Measurements from ENCODE around the gene TUBGCP5. TPM values are rescaled to one million over a fixed set of nuclear protein-coding genes. Genes with fewer than 3 reads are reported as not detected.
"Not testable (repeated sequence)": the region's sequence is repeated elsewhere in the genome, so short reads cannot be mapped to it uniquely, and the experiment has no call there.

Gene TUBGCP5
- 19.1 and 21.4 TPM in 2 replicates for total RNA-seq
- long read RNA-seq, transcript TUBGCP5-205 (23 exons, 3,849 nt), result major isoform, 36 of 130 reads
- long read RNA-seq, partial matches to known transcripts, result 68 of 130 reads
- long read RNA-seq, other reads (novel, unspliced or antisense), result 26 of 130 reads

- Mint-ChIP-seq H3K4me1 (ENCODE audit: unreplicated experiment) (peaks cover 15% of the 10 kb centered on the region), H3K4me3 (ENCODE audit: unreplicated experiment) (peak within 1 kb of the TSS; percentile 86), H3K9me3 (ENCODE audit: unreplicated experiment) (no peaks in the 10 kb centered on the region), H3K36me3 (ENCODE audit: unreplicated experiment) (peaks cover 9% of the 10 kb centered on the region), H3K27me3 (ENCODE audit: unreplicated experiment) (no peaks in the 10 kb centered on the region), H3K27ac (ENCODE audit: unreplicated experiment) (peak within 1 kb of the TSS; percentile 87)
- TF ChIP-seq, protein P1, sequence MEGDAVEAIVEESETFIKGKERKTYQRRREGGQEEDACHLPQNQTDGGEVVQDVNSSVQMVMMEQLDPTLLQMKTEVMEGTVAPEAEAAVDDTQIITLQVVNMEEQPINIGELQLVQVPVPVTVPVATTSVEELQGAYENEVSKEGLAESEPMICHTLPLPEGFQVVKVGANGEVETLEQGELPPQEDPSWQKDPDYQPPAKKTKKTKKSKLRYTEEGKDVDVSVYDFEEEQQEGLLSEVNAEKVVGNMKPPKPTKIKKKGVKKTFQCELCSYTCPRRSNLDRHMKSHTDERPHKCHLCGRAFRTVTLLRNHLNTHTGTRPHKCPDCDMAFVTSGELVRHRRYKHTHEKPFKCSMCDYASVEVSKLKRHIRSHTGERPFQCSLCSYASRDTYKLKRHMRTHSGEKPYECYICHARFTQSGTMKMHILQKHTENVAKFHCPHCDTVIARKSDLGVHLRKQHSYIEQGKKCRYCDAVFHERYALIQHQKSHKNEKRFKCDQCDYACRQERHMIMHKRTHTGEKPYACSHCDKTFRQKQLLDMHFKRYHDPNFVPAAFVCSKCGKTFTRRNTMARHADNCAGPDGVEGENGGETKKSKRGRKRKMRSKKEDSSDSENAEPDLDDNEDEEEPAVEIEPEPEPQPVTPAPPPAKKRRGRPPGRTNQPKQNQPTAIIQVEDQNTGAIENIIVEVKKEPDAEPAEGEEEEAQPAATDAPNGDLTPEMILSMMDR (IDR thresholded peaks at IDR 0.05), result peak; percentile 42
- DNase-seq (ENCODE audit: extremely low spot score, unreplicated experiment), result peak; percentile 100
Observed at GRCh38 chr15:23039143-23039916, at the start of gene TUBGCP5. Gene TUBGCP5, minus strand, starts transcription at chr15:23039569. Its CDS starts 26 bp downstream, at chr15:23039543.

DNA sequence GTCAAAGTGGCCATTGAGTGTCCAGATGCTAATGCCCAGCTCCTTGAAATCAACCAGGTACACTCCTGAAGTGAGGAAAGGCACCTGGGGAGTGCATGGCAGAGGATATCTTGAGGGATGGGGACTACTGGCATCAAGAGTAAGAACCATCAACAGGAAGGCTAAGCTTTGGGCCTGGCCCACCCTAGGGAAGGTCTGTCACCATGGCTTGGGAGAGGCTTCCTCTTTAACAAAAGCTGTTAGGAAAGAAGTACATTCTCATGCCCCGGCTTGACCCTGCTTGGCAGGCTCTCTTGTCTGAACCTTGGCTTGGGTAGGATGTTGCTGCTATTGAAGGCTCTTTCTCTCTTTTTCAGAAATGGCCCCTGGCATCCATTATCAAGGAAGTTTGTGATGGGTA lies 43.7 kb upstream of the TUBGCP5 start:
- Mint-ChIP-seq H3K27ac (ENCODE audit: unreplicated experiment) (no peak overlapping the region), H3K9me3 (ENCODE audit: unreplicated experiment) (no peaks in the 10 kb centered on the region), H3K36me3 (ENCODE audit: unreplicated experiment) (no peaks in the 10 kb centered on the region), H3K4me1 (ENCODE audit: unreplicated experiment) (no peaks in the 10 kb centered on the region), H3K27me3 (ENCODE audit: unreplicated experiment) (peaks cover 21% of the 10 kb centered on the region), H3K4me3 (ENCODE audit: unreplicated experiment) (no peak overlapping the region)
- DNase-seq (ENCODE audit: extremely low spot score, unreplicated experiment), result no peak
- TF ChIP-seq, protein P1 (IDR thresholded peaks at IDR 0.05), result no peak

- not testable (repeated sequence) for H3K9me3 Mint-ChIP-seq (ENCODE audit: unreplicated experiment); H3K4me1 Mint-ChIP-seq (ENCODE audit: unreplicated experiment); H3K4me3 Mint-ChIP-seq (ENCODE audit: unreplicated experiment); DNase-seq (ENCODE audit: extremely low spot score, unreplicated experiment); H3K36me3 Mint-ChIP-seq (ENCODE audit: unreplicated experiment); H3K27ac Mint-ChIP-seq (ENCODE audit: unreplicated experiment)
- peaks cover 21% of the 10 kb centered on the region for H3K27me3 Mint-ChIP-seq (ENCODE audit: unreplicated experiment)
Observed at GRCh38 chr15:23081996-23082737, 42.8 kb upstream of the TUBGCP5 start.

DNA sequence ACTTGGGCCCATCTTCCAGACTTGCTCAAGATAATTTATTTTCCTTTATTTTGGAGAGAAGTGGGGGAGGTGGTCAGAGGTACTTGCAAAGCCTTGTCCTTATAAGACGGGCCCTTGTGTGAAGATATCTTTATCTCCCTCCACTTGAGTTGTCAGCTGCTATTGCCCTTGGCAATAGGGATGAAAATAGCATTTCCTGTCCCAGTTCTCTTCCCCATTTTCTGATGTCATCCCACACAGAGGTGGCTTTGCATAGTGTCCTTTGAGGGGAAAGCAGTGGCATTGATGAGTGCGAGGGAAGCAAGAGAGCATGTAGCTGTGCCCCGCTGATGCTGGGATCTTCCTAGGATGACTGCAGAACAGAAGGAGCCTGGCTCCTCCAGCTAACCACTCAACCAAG lies 41.9 kb upstream of the TUBGCP5 start:
- no peak for DNase-seq (ENCODE audit: extremely low spot score, unreplicated experiment)
- Mint-ChIP-seq H3K27ac (ENCODE audit: unreplicated experiment) (no peak overlapping the region), H3K36me3 (ENCODE audit: unreplicated experiment) (no peaks in the 10 kb centered on the region), H3K4me1 (ENCODE audit: unreplicated experiment) (no peaks in the 10 kb centered on the region), H3K4me3 (ENCODE audit: unreplicated experiment) (no peak overlapping the region), H3K9me3 (ENCODE audit: unreplicated experiment) (no peaks in the 10 kb centered on the region), H3K27me3 (ENCODE audit: unreplicated experiment) (peaks cover 14% of the 10 kb centered on the region)
- TF ChIP-seq, protein P1 (IDR thresholded peaks at IDR 0.05), result no peak

GRCh38 chr15:23079766-23080165 lies 40.4 kb upstream of the TUBGCP5 start:
- Mint-ChIP-seq H3K4me1 (ENCODE audit: unreplicated experiment) (no peaks in the 10 kb centered on the region), H3K36me3 (ENCODE audit: unreplicated experiment) (no peaks in the 10 kb centered on the region), H3K9me3 (ENCODE audit: unreplicated experiment) (no peaks in the 10 kb centered on the region), H3K4me3 (ENCODE audit: unreplicated experiment) (no peak overlapping the region), H3K27ac (ENCODE audit: unreplicated experiment) (no peak overlapping the region), H3K27me3 (ENCODE audit: unreplicated experiment) (peaks cover 2% of the 10 kb centered on the region)
- TF ChIP-seq, protein P1 (IDR thresholded peaks at IDR 0.05), result no peak
- no peak for DNase-seq (ENCODE audit: extremely low spot score, unreplicated experiment)

Data from osteocyte (in vitro differentiated cells).